ENCODE results near the gene CACNG1.
"Not testable (repeated sequence)": the region's sequence is repeated elsewhere in the genome, so short reads cannot be mapped to it uniquely, and the experiment has no call there.

CACNG1 gene

DNA sequence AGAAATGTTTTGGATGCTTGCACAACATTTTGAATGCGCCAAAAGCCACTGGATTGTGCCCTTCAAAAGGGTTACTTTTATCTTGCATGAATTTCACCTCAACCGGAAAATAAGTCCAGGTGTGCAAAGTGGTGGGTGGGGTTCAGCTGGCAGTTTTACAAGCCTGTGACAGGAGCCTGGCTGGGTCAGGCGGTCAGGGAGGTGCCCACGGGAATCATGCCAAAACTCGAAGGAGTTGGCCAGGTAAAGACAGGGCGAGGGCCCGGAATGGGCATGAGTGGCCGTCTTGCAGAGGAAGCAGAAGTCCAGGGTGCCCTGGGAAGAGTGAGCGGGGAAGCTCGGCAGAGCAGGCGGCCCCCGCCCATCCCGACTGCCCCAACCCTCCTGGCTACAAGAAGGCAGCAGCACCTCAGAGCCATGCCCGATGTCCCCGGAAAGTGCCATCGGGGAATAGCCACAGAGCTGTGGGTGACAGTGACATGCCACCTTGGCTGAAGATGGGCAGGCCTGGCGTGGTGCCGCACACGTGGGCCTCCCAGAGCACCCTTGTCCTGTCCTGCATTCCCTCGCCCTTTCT, 19.1 kb upstream of the CACNG1 start:
- DNase-seq (ENCODE audit: low read depth in 2 of 2): no peak

DNA sequence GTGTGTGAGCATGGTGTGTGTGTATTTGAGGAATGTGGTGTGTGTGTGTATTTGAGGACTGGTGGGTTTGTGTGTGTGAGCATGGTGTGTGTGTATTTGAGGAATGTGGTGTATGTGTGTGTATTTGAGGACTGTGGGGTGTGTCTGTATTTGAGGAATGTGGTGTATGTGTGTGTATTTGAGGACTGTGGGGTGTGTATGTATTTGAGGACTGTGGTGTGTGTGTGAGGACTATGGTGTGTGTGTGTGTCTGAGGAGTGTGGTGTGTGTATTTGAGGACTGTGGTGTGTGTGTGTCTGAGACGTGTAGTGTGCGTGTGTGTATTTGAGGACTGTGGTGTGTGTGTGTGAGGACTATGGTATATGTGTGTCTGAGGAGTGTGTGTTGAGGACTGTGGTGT, 18.0 kb upstream of the CACNG1 start:
- no peak for DNase-seq (ENCODE audit: low read depth in 2 of 2)

DNA sequence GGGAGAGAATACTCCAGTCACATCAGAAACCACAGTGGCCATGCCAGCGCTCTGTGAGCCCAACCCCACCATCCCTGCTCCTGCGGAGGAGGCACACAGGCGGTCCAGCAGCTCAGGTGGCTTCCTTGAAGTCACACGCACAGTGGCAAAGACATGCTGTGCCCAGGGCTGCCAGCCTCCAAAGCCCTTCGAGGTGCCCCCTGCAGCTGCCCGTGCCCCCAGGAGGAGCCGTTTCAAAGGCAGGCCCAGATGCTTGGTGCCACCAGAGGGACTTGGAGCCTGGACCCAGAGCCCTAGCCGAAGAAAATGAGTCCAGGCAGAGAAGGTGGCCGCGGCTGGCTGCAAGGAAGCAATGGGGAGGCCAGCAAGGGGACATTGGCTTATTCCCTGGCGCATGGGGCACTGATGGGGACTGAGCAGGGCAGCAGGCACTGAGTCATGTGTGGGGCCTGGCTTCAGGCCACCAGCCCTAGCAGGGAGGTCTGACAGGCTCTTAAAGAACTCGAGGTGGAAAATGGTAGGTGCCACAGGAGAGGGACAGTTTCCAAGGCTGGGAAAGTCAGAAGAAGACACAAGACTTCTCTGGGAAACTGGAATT, 17.2 kb upstream of the CACNG1 start:
- DNase-seq (ENCODE audit: low read depth in 2 of 2): no peak

DNA sequence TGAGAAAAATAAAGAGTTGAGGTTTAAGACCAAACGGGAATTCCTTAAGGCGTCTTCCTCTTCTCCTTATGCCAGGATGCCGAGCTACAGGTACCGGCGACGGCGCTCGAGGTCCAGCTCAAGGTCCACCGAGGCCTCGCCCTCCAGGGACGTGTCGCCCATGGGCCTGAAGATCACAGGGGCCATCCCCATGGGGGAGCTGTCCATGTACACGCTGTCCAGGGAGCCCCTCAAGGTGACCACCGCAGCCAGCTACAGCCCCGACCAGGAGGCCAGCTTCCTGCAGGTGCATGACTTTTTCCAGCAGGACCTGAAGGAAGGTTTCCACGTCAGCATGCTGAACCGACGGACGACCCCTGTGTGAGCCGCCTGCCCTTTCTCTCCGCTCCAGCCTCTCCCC, 13.7 kb upstream of the CACNG1 start:
- DNase-seq (ENCODE audit: low read depth in 2 of 2): no peak

DNA sequence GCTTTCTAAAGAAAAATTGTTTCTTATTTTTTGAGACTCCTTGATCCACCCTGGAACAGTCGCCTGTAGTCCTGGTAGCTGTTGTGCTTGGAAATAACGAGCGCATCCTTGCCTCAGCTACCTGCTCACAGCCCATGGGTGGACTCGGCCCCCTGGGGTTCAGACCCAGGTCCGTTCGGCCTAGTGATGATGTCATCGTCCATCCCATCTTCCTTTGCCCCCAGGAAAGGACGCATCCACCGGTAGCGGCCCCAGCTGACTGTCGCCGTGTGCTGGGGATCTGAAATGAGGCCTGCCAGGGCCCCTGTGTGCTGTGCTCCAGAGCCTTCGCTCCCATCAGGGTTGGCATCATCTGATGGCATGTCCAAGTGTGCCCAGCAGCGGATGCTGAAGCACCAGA, 12.0 kb upstream of the CACNG1 start:
- DNase-seq (ENCODE audit: low read depth in 2 of 2): no peak

DNA sequence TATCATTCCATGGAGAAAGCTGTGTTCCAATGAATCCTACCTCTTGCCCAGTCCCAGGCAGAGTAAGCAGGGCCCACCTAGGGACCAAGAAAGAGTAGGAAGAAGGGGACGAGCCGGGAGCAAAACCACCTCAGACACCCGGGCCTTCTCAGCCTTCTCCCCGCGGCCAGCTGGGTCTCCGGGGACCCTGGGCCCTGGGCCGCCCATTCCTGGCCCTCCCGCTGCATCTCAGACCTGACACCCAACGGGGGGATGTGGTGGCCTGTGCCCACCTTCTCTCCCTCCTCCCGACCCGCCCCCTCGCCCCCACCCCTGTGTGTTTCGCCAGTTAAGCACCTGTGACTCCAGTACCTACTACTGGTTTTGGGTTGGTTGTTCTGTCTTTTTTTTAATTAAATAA, 11.4 kb upstream of the CACNG1 start:
- DNase-seq (ENCODE audit: low read depth in 2 of 2): no peak

DNA sequence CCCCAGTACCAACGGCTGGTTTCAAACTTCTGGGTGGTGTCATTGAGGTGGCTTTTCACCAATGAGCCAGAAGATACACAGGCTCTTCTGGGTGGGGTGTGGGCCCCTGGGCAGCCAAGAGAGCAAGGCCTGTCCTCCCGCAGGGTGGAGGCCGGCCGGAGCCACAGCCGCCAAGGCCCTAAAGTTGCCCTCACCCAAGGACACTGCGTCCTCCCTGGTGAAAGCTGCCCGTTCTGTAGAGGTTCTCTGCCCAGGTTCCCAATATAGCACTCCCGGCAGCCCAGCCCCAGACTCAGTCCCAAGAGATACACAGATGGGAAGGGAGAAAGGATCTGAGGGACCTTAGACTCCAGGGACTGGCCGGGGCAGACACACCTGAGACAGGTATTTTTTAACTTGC, 10.7 kb upstream of the CACNG1 start:
- DNase-seq (ENCODE audit: low read depth in 2 of 2): no peak

DNA sequence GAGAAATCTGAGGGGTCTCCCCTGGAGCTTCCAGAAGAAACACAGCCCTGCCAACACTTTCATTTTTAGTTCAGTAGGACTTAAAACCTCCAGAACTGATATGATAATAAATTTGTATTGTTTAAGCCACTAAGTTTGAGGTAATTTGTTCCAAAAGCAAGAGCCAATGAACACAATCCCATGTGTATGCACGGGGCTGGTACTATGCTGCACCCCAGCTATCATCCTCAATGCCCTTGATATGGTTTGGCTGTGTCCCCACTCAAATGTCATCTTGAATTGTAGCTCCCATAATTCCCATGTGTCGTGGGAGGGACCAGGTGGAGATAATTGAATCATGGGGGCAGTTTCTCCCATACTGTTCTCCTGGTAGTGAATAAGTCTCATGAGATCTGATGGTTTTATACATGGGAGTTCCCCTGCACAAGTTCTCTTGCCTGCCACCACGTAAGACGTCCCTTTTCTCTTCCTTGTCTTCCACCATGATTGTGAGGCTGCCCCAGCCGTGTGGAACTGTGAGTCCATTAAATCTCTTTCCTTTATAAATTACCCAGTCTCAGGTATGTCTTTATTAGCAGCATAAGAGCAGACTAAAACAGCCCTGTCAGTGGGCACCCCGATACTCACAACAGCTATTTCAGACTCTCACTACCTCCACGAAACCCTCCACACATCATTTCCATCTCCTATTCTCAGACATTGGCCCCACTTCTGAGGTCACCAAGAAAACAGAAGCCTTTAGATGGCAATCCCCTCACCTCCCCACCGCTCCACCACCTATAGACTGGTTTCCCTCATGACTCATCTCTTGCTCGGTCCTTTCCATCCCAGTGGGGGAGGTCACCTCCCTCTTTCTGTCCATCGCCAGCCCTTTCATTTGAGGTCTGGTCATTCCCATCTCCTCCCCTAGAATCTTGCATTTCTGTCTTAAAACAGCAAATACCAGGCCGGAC, 8.9 kb upstream of the CACNG1 start:
- DNase-seq (ENCODE audit: low read depth in 2 of 2): no peak

DNA sequence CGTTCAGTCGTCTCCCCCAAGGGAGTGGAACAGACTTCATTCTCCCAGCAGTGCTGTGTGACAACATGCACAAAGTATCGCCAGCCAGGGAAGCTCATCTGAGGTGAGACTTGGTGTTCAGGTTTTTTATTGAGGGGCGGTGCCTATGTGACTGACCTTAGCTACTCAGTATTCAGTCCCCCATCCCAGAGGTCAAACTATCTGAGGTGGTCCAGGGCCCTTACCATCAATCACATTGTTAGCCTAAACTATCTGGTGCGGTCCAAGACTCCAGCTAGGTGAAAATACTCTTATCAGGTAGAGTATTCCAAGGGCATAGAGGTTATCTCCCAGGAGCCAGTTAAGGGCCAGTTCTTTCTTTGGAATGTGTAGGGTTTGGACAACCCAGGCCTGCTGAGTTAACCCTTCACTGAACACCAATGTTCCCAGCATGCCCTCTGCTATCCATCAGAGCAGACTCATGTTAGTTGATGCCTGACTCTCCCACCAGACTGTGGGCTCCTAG, 5.4 kb upstream of the CACNG1 start:
- DNase-seq (ENCODE audit: low read depth in 2 of 2): no peak

DNA sequence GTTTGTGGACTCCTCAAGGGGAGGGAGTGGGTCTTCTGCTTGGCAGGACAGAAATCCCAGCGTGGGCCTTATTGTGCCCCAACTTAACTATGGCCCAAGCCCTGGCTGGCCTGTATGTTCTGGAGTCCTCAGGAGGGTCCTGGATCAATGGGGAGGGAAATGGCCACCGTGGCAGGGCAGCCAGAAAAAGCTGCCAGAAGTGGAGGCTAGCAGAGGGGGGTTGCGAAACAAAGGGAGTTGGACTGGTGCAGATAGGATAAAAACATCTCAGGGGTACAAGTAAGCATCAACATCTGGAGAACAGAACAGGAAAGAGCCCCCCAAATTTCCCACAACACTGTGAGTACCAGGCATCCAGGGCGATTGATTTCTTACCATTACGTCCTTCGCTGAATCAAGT, 3.7 kb upstream of the CACNG1 start:
- DNase-seq (ENCODE audit: low read depth in 2 of 2): no peak

DNA sequence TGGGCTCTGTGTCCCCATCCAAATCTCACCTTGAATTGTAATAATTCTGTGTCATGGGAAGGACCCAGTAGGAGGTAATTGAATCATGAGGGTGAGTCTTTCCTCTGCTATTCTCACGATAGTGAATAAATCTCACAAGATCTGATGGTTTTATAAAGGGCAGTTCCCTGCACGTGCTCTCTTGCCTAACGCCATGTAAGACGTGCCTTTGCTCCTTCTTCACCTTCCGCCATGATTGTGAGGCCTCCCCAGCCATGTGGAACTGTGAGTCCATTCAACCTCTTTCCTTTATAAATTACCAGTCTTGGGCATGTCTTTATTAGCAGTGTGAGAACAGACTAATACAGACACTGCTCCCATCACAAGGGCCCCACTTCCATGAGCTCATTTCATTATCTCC, 3.2 kb upstream of the CACNG1 start:
- not testable (repeated sequence) for DNase-seq (ENCODE audit: low read depth in 2 of 2)

DNA sequence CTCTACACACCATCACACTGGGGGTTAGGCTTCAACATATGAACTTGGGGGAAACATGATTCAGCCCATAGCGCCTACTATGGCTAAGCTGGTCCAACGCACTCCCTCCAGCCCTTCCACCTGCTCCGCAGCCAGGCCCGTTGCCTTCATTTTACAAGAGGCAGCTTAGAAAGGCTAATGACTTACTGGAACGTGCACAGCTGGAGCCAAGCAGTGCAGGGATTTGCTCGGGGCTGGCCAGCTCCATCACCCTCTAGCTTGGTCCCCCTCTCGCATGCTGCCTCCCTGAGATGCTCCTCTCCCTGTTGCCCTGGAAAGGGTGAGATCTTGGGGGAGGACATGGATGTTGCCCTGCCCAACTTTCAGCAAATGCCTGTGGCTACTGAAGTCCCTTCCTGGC, 2.8 kb upstream of the CACNG1 start:
- DNase-seq (ENCODE audit: low read depth in 2 of 2): no peak

DNA sequence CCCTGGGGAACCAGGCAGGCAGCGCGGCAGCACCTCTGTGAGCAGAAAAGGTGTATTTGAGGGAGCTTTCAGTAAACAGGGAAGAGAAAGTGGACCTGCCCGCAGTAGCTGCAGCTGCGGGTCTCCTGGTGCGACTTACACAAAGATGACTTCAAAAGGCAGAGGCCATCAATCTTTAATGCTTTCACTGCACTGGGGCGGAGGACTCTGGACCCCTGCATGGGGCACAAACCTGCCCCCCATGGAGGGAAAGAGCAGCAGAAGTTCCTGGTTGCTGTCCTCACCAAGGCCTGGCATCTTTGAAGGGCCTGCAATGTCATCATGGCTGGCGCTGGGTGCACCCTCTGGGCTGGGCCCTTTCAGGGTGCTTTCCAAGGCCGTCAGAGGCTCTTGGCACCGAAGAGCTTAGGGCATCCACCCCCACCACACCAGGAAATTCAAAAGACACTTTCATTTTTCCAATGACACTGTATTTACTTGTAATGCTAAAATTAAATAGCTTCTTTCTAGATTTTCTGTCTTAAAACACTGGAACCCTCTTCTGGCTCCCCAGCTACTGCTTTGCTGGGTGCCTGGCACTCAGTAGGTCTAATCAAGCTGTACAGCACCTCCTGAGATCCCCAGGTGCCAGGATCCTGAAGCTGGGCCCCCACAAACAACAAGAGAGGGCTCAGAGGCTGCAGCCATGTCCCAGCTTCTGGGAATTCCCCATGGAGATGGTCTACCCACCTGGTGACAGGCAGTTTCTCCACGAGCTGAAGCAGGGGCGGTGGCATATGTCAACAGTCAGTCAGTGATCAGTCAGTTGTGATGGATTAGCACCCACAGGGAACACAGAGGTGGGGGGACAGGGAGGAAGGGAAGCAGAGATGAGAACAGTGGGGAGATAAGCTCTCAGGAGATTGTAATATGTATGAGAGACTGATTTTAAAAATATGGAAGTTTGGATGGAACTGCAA, 2.1 kb upstream of the CACNG1 start:
- no peak for DNase-seq (ENCODE audit: low read depth in 2 of 2)

DNA sequence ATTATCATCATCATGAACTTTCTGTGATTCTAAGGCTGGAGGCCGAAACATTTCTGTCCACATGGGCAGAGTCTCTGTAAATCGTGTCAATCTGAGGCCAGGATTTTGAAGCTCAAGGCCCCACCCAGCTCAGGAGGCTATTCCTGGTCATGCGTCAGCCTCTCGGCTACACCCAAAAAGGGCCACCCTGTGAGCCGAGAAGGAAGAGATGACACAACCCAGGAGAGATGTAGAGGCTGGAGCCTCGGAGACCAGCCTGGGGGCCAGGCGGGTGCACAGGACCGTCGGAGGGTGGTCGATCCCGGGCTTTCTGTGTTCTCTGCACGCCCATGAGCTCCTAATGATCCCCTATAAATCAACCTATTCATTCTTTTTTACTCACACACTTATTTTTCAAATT, 1.1 kb upstream of the CACNG1 start:
- no peak for DNase-seq (ENCODE audit: low read depth in 2 of 2)

DNA sequence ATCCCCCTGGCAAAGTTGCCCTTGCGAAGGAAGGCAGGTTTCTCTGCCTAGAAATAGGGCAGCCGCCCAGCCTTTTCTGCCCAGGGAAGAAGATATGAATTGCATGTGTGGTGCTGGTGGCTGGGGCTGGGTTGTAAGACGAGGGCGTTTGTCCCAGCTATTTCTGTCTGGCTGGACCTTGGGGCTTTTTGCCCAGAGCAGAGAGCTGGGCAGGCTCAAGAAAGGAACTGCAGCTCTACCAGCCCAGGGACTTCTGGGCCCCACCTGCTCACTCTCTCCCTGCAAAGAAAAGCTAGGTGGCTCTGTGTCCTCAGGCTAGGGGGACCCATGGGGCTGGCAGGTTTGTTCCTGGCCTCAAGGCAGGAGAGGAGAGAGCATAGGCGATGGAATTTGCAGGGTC, 586 bp downstream of the CACNG1 start:
- no peak for DNase-seq (ENCODE audit: low read depth in 2 of 2)

DNA sequence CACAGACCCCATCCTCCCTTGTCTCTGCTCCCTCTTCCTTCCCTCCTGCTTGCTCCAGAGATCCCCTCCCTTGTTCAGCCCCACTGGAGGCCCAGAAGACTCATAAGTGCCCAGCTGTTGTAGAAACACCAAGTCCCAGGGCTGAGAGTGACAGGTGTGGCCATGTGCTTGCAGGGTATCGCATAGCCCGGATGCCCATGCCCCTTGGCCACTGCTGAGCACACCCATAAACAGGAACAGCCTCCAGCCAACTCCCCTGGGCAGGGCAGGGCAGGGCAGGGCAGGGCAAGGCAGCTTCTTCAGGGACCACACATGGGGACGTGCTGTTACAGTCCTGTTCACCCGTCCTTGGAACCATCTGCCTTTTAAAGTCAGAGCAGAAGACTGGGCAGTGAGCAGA, 2.0 kb downstream of the CACNG1 start:
- no peak for DNase-seq (ENCODE audit: low read depth in 2 of 2)

DNA sequence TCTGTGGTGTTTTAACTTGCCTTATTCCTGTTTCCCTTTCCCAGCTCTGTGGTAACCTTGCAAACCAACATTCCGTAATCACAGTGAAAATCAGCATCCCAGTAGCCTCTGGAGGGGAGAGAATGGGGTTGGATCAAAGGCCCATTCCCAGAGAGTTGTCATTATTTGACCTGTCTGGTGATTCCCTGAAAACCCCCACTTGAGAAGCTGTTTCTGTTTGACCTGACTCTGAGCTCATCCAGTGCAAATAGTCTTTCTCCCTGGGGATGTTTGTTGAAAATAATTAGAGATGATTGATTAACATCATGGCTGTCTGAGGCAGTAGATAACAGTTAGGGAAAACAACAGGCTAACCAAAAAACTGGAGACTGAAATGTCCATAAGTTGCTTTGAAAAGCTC, 3.0 kb downstream of the CACNG1 start:
- no peak for DNase-seq (ENCODE audit: low read depth in 2 of 2)

DNA sequence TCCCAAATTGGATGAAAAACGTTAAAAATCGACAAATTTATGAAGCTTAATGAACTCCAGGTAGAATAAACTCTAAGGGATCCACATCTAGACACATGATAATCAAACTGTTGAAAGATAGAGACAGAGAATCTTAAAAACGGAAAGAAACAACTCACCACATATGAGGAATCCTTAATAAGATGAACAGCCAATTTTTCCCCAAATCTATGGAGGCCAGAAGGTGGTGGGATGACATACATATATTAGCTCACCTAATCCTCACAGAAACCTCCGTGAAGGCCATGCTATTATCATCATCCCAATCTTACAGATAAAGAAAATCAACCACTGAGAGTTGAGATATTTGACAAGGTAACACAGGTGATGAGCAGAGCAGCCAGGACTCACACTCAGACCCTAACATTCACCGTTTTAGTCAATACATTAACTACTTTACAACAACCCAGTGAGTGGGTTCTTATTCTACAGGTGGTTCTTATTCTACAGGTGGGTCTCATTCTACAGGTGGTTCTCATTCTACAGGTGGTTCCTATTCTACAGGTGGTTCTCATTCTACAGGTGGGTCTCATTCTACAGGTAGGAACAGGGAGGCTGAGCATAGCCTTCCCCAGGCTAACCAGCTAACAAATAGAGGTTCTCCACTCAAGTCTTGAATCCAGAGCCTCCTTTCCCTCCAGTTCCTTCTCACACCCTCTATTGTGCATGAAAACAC, 4.8 kb downstream of the CACNG1 start:
- no peak for DNase-seq (ENCODE audit: low read depth in 2 of 2)

DNA sequence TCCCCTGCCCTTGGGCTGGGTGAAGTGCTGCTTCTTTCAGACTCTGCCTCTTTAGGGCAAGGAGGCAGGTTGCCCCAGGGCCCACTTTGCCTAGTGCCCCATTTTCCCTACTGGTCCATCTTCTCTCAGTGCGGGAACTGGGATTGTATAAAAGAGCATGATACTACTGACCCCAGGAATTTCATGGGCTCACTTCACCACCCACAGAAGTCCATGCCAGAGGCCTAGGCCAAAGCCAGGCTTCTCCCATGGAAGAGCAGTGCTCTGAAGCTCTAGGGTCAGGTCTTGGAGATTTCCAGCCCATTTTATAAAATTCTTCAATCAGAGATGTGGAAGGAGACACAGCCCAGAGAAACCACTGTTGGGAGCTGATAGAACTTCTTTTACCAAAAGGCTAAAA, 5.7 kb downstream of the CACNG1 start:
- no peak for DNase-seq (ENCODE audit: low read depth in 2 of 2)

DNA sequence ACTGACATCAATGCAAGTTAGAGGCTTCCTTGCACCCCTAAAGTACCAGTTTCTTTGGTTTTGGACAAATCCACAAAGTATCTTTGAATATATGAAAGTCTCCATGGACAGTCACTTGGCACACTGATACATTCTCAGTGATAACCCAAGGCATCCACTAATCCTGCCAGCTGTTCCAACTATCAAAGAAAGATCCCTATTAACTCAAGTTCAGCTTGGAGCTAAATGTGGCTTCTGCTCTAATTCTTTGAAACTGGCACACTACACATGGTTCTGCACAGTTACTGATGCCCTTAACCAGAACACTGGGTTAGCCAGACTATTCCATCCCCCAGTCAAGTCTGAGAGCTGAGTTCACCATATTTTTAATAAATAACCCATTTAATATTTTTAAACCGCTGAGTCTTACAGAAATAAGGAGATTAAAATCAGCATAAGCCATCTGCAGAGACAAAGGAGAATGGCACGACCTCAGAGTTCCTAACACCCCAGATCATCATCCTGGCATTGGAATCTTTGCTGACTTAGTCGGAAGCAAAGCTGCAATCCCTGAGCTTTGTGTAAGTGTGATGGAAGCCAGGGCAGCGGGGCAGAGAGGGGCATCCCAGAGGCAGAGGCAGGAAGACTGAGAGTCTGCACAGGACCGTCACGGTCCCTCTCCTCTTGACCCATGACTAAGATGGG, 6.3 kb downstream of the CACNG1 start:
- DNase-seq (ENCODE audit: low read depth in 2 of 2): no peak

DNA sequence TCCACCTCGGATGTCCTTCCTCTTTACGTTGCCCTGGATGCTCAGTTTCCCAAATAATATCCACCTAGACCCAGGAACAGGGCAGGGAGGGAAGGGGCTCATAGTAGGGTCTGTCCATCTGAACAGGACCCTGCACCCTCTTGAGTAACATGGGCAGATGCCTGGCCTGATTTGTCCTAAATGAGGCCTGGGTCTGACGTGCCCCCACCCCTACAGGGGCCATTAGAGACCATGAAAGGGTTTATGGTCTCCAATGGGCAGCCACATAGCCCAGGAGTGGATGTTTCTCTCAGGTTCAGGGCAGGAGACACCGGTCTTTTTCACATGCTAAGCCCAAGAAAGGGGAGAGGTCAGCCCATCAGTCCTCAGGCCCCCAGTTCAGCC, 6.8 kb downstream of the CACNG1 start:
- DNase-seq (ENCODE audit: low read depth in 2 of 2): no peak

All from stimulated activated CD8-positive, alpha-beta memory T cell treated with anti-CD3 and anti-CD28 coated beads, Interleukin-15, amount 100 ng/mL, for 4 hours (primary cell).